PC-9 (cell line): ENCODE results near the gene TUBA1C.

Experiments used
- CTCF ChIP-seq: fragments of 200-600 bp; sonication (generic); conservative IDR thresholded peaks from 2 replicates; pipeline ENCODE4 v1.6.1; 2017; ENCODE audit warnings: mixed run types, antibody characterized with exemption, mild to moderate bottlenecking, moderate library complexity
- EZH2 ChIP-seq: fragments of 200-600 bp; sonication (generic); IDR thresholded peaks from 2 replicates; pipeline ENCODE4 v1.8.0; 2017; ENCODE audit warnings: antibody characterized with exemption, low read depth

- TF ChIP-seq EZH2 (no peak), CTCF (no peak)
Observed at GRCh38 chr12:49264466-49264872, 413 bp upstream of the TUBA1C start.
